Cardiac muscle cell (in vitro differentiated cells and primary cell): ENCODE results near the gene AKR1E2. TPM values are rescaled to one million over a fixed set of nuclear protein-coding genes. Genes with fewer than 3 reads are reported as not detected.
A peak's percentile ranks its signal among the peaks of the same experiment; 100 is the strongest.

Experiments used
- DNase-seq, 2 donors: peaks; one replicate each; pipeline versions ENCODE4 v3.0.0 to v3.0.0-alpha.2; 2010 to 2017; ENCODE audit warnings: low read depth in 1 of 2, low spot score in 1 of 2
- H3K27ac ChIP-seq: fragments of 200-600 bp; sonication (generic); 2 replicates; pipeline ENCODE4 v1.5.1; 2016
- H3K27me3 ChIP-seq: fragments of 200-600 bp; sonication (generic); 2 replicates; pipeline ENCODE4 v1.6.0; 2016; ENCODE audit warnings: control low read depth
- H3K36me3 ChIP-seq: fragments of 200-600 bp; sonication (generic); 2 replicates; pipeline ENCODE4 v1.5.1; 2016; ENCODE audit warnings: control low read depth
- H3K4me1 ChIP-seq: fragments of 200-600 bp; sonication (generic); 2 replicates; pipeline ENCODE4 v1.8.1; 2017; ENCODE audit warnings: low read depth, mild to moderate bottlenecking, mixed run types
- H3K4me3 ChIP-seq: fragments of 200-600 bp; sonication (generic); 2 replicates; pipeline ENCODE4 v1.5.1; 2016; ENCODE audit warnings: mild to moderate bottlenecking
- H3K9me3 ChIP-seq: fragments of 200-600 bp; sonication (generic); 2 replicates; pipeline ENCODE4 v1.5.1; 2017; ENCODE audit warnings: low read depth, mild to moderate bottlenecking, control low read depth
- polyA plus RNA-seq: library from polyadenylated mRNA; unstranded; fragments of >200 nt; fragmentation: Nextera tagmentation; extraction: Ambion mirVana; gene quantifications from 2 replicates; pipeline ENCODE4 v1.2.1, GENCODE V29; 2016
- total RNA-seq: library from RNA; depleted of rRNA; stranded (reverse); fragments of >200 nt; gene quantifications from 2 replicates; pipeline ENCODE4 v1.2.3, GENCODE V29; 2016
- TF ChIP-seq, protein P1 (sequence below): IDR thresholded peaks from 2 replicates; pipeline ENCODE4 v1.5.1; 2012; ENCODE audit warnings: low read depth, mild to moderate bottlenecking, low read length

Gene AKR1E2
- total and polyA plus RNA-seq, 2 experiments from 2014 or later = 0.68 to 6.6 TPM

GRCh38 chr10:4792381-4792780 lies 33.6 kb upstream of the AKR1E2 start:
- H3K27ac ChIP-seq = no peak overlapping the region
- no peaks in the 10 kb centered on the region for H3K9me3 ChIP-seq
- no peak for DNase-seq
- no peaks in the 10 kb centered on the region for H3K4me1 ChIP-seq
- H3K36me3 ChIP-seq = no peaks in the 10 kb centered on the region
- no peaks in the 10 kb centered on the region for H3K27me3 ChIP-seq
- no peak overlapping the region for H3K4me3 ChIP-seq
- TF ChIP-seq, protein P1, sequence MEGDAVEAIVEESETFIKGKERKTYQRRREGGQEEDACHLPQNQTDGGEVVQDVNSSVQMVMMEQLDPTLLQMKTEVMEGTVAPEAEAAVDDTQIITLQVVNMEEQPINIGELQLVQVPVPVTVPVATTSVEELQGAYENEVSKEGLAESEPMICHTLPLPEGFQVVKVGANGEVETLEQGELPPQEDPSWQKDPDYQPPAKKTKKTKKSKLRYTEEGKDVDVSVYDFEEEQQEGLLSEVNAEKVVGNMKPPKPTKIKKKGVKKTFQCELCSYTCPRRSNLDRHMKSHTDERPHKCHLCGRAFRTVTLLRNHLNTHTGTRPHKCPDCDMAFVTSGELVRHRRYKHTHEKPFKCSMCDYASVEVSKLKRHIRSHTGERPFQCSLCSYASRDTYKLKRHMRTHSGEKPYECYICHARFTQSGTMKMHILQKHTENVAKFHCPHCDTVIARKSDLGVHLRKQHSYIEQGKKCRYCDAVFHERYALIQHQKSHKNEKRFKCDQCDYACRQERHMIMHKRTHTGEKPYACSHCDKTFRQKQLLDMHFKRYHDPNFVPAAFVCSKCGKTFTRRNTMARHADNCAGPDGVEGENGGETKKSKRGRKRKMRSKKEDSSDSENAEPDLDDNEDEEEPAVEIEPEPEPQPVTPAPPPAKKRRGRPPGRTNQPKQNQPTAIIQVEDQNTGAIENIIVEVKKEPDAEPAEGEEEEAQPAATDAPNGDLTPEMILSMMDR = no peak

DNA sequence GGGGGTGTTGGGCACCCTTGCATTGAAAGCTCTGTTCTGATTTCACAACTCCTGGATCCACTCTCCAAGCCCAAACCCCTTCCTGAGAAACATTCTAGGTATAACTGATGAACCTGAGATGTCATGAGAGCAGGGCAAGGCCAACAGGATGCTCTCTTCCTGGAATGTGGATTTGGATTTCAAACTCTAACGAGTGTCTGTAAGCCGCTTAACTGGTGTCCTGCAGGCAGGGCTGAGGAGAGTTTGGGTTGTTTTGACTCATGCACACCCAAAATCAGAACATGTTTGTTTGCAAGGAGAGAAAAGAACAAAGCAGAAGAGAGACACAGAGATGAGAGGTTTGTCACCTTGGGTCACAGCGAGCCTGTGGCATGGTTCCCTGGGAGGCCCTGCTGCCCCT lies 24.6 kb upstream of the AKR1E2 start:
- Histone ChIP-seq H3K36me3 (no peaks in the 10 kb centered on the region), H3K27ac (no peak overlapping the region), H3K27me3 (no peaks in the 10 kb centered on the region), H3K4me1 (no peaks in the 10 kb centered on the region), H3K4me3 (no peak overlapping the region), H3K9me3 (no peaks in the 10 kb centered on the region)
- no peak for DNase-seq
- TF ChIP-seq, protein P1 = no peak

GRCh38 chr10:4802711-4803487 lies 23.1 kb upstream of the AKR1E2 start:
- H3K27ac ChIP-seq = no peak overlapping the region
- TF ChIP-seq, protein P1 = no peak
- DNase-seq = no peak
- H3K9me3 ChIP-seq = no peaks in the 10 kb centered on the region
- peaks cover 2% of the 10 kb centered on the region for H3K4me1 ChIP-seq
- H3K36me3 ChIP-seq = no peaks in the 10 kb centered on the region
- no peak overlapping the region for H3K4me3 ChIP-seq
- H3K27me3 ChIP-seq = no peaks in the 10 kb centered on the region

DNA sequence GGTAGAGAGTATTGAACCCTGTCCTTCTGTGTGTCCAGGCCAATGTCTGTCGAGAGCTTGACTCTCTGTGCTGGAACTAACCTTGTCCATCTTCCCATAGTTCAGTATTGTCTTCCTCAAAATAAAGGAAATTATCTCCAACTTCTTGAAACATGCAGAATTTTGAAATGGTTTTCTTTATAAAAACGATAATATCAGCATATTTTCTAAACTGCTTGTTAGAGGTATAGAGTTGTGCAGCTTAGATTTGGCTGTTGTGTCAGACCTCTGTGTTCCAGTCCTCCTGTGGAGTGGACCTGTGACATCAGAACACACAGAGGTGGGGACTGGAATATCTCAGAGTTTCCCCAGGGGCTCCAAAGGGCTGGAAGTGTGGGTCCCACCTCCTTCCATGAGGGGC lies 22.2 kb upstream of the AKR1E2 start:
- no peak for DNase-seq
- TF ChIP-seq, protein P1 = no peak
- H3K4me1 ChIP-seq = peaks cover 3% of the 10 kb centered on the region
- H3K27ac ChIP-seq = no peak overlapping the region
- no peak overlapping the region for H3K4me3 ChIP-seq
- H3K36me3 ChIP-seq = no peaks in the 10 kb centered on the region
- H3K9me3 ChIP-seq = no peaks in the 10 kb centered on the region
- H3K27me3 ChIP-seq = no peaks in the 10 kb centered on the region

DNA sequence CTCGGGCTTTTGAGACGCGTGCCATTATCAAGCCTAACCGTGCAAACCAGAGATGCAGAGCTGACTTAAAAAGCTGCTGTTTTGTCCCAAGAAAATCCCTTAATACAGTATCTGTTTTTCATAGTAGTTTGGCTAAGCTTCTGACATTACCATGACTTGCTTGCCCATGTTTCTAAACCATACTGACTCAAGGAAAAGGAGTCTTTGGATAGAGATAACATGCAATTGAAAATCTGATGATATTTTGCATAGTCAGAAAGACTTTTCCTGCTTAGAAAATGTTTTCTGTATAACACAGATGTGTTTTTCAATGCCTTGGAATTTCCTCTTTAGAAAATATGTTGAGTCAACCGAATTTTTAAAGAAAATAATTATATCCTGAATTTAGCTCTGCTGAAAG lies 21.5 kb upstream of the AKR1E2 start:
- Histone ChIP-seq H3K4me1 (peaks cover 3% of the 10 kb centered on the region), H3K4me3 (no peak overlapping the region), H3K36me3 (no peaks in the 10 kb centered on the region), H3K27ac (no peak overlapping the region), H3K9me3 (no peaks in the 10 kb centered on the region), H3K27me3 (no peaks in the 10 kb centered on the region)
- DNase-seq = peak in 1 of 2 donors; percentile 30
- TF ChIP-seq, protein P1 = no peak
